SK-N-SH treated with all-trans-retinoic acid at 6 μM for 48 hours (cell line): ENCODE data around the gene SNAPC4.

Experiments
- ATAC-seq: fragments of 200-7000 bp; cut with Tn5 transposase; 3 replicates; pipeline ENCODE4 v1.9.1; 2020; ENCODE audit warnings: mild to moderate bottlenecking, moderate library complexity
- ARNTL ChIP-seq: fragments of 450-650 bp; formaldehyde crosslinking; IDR thresholded peaks from 2 replicates; pipeline ENCODE4 v1.5.0; 2020; ENCODE audit warnings: low read depth, mild to moderate bottlenecking, moderate library complexity, borderline replicate concordance
- BACH2 ChIP-seq: fragments of 250-450 bp; sonication (Bioruptor Pico); IDR thresholded peaks from 2 replicates; pipeline ENCODE4 v1.9.0; 2021; ENCODE audit warnings: mild to moderate bottlenecking, borderline replicate concordance
- CSDC2 ChIP-seq: fragments of 250-450 bp; sonication (Bioruptor Pico); IDR thresholded peaks from 2 replicates; pipeline ENCODE4 v1.5.0; 2020; ENCODE audit warnings: mild to moderate bottlenecking, moderate library complexity
- CSRNP3 ChIP-seq: fragments of 250-450 bp; sonication (Bioruptor Pico); IDR thresholded peaks from 2 replicates; pipeline ENCODE4 v1.5.1; 2021; ENCODE audit warnings: mild to moderate bottlenecking, moderate library complexity
- ESRRG ChIP-seq: fragments of 250-450 bp; sonication (Bioruptor Pico); IDR thresholded peaks from 2 replicates; pipeline ENCODE4 v1.6.1; 2021; ENCODE audit warnings: mild to moderate bottlenecking
- GLIS3 ChIP-seq: fragments of 250-450 bp; sonication (Bioruptor Pico); IDR thresholded peaks from 2 replicates; pipeline ENCODE4 v1.5.0; 2020; ENCODE audit warnings: mild to moderate bottlenecking, moderate library complexity
- ISL1 ChIP-seq: fragments of 250-450 bp; sonication (Bioruptor Pico); IDR thresholded peaks from 2 replicates; pipeline ENCODE4 v2.1.2; 2022; ENCODE audit warnings: mild to moderate bottlenecking, moderate library complexity
- OSR1 ChIP-seq: fragments of 250-450 bp; sonication (Bioruptor Pico); IDR thresholded peaks from 2 replicates; pipeline ENCODE4 v1.8.0; 2022; ENCODE audit warnings: moderate library complexity, mild to moderate bottlenecking, inconsistent platforms
- PATZ1 ChIP-seq: fragments of 250-450 bp; sonication (Bioruptor Pico); IDR thresholded peaks from 2 replicates; pipeline ENCODE4 v1.8.0; 2020; ENCODE audit warnings: mild to moderate bottlenecking, moderate library complexity, borderline replicate concordance
- POU6F1 ChIP-seq: fragments of 250-450 bp; sonication (Bioruptor Pico); IDR thresholded peaks from 2 replicates; pipeline ENCODE4 v1.8.0; 2021; ENCODE audit warnings: low read depth, mild to moderate bottlenecking, moderate library complexity, borderline replicate concordance
- PPARA ChIP-seq: fragments of 250-450 bp; sonication (Bioruptor Pico); IDR thresholded peaks from 2 replicates; pipeline ENCODE4 v1.5.0; 2020; ENCODE audit warnings: mild to moderate bottlenecking, borderline replicate concordance
- RARB ChIP-seq: fragments of 250-450 bp; sonication (Bioruptor Pico); IDR thresholded peaks from 2 replicates; pipeline ENCODE4 v1.8.0; 2021; ENCODE audit warnings: mild to moderate bottlenecking, moderate library complexity
- SNAI2 ChIP-seq: fragments of 250-450 bp; sonication (Bioruptor Pico); IDR thresholded peaks from 2 replicates; pipeline ENCODE4 v1.5.0; 2020; ENCODE audit warnings: mild to moderate bottlenecking, moderate library complexity
- TCF4 ChIP-seq: fragments of 250-450 bp; sonication (Bioruptor Pico); IDR thresholded peaks from 2 replicates; pipeline ENCODE4 v1.8.0; 2021; ENCODE audit warnings: mild to moderate bottlenecking, moderate library complexity, borderline replicate concordance
- TOX ChIP-seq: fragments of 250-450 bp; sonication (Bioruptor Pico); IDR thresholded peaks from 2 replicates; pipeline ENCODE4 v1.8.0; 2021; ENCODE audit warnings: mild to moderate bottlenecking, moderate library complexity, borderline replicate concordance
- TSHZ2 ChIP-seq: fragments of 250-450 bp; sonication (Bioruptor Pico); IDR thresholded peaks from 2 replicates; pipeline ENCODE4 v1.5.0; 2020; ENCODE audit warnings: mild to moderate bottlenecking, moderate library complexity
- ZC3H10 ChIP-seq: fragments of 250-450 bp; sonication (Bioruptor Pico); IDR thresholded peaks from 2 replicates; pipeline ENCODE4 v1.5.1; 2021; ENCODE audit warnings: mild to moderate bottlenecking, moderate library complexity
- ZFP3 ChIP-seq: fragments of 250-450 bp; sonication (Bioruptor Pico); IDR thresholded peaks from 2 replicates; pipeline ENCODE4 v1.5.0; 2020; ENCODE audit warnings: mild to moderate bottlenecking, moderate library complexity
- ZFP30 ChIP-seq: fragments of 450-650 bp; formaldehyde crosslinking; IDR thresholded peaks from 2 replicates; pipeline ENCODE4 v1.5.0; 2022; ENCODE audit warnings: mild to moderate bottlenecking, moderate library complexity
- ZNF565 ChIP-seq: fragments of 450-650 bp; formaldehyde crosslinking; conservative IDR thresholded peaks from 2 replicates; pipeline ENCODE4 v1.5.0; 2020; ENCODE audit warnings: low read depth, mild to moderate bottlenecking, moderate library complexity
- ZNF8 ChIP-seq: fragments of 450-650 bp; formaldehyde crosslinking; IDR thresholded peaks from 2 replicates; pipeline ENCODE4 v1.5.0; 2020; ENCODE audit warnings: mild to moderate bottlenecking, moderate library complexity

Gene SNAPC4

GRCh38 chr9:136368190-136368589 is 31.8 kb downstream of the SNAPC4 start:
- TF ChIP-seq CSRNP3 (CRISPR knock-in tag) (no peak), GLIS3 (CRISPR knock-in tag) (no peak), ZFP3 (CRISPR knock-in tag) (no peak), RARB (no peak), BACH2 (no peak), ARNTL (CRISPR knock-in tag) (no peak), PPARA (CRISPR knock-in tag) (no peak), ZNF565 (no peak), ZNF8 (CRISPR knock-in tag) (no peak)
- ATAC-seq, result no peak

GRCh38 chr9:136367296-136368145 is 32.4 kb downstream of the SNAPC4 start:
- no peak for TF ChIP-seq ISL1 (CRISPR knock-in tag)
- no peak for TF ChIP-seq ESRRG (CRISPR knock-in tag)
- no peak for TF ChIP-seq ZC3H10
- no peak for TF ChIP-seq TCF4 (CRISPR knock-in tag)
- TF ChIP-seq POU6F1 (CRISPR knock-in tag), result no peak
- TF ChIP-seq, all 23 proteins: peak for 0
- ATAC-seq, result no peak

GRCh38 chr9:136366826-136367225 is 33.1 kb downstream of the SNAPC4 start:
- no peak for TF ChIP-seq ISL1 (CRISPR knock-in tag)
- TF ChIP-seq CSDC2 (CRISPR knock-in tag), result no peak
- no peak for TF ChIP-seq RARB
- no peak for TF ChIP-seq ZNF565
- no peak for TF ChIP-seq BACH2
- no peak for TF ChIP-seq PPARA (CRISPR knock-in tag)
- no peak for TF ChIP-seq POU6F1 (CRISPR knock-in tag)
- TF ChIP-seq TOX (CRISPR knock-in tag), result no peak
- TF ChIP-seq GLIS3 (CRISPR knock-in tag), result no peak
- no peak for TF ChIP-seq ZNF8 (CRISPR knock-in tag)
- TF ChIP-seq PATZ1 (CRISPR knock-in tag), result no peak
- no peak for TF ChIP-seq ESRRG (CRISPR knock-in tag)
- TF ChIP-seq SNAI2 (CRISPR knock-in tag), result no peak
- TF ChIP-seq ARNTL (CRISPR knock-in tag), result no peak
- no peak for TF ChIP-seq CSRNP3 (CRISPR knock-in tag)
- ATAC-seq, result no peak

- ATAC-seq, result no peak
- no peak for TF ChIP-seq RARB
- TF ChIP-seq ESRRG (CRISPR knock-in tag), result no peak
- no peak for TF ChIP-seq OSR1 (CRISPR knock-in tag)
- TF ChIP-seq GLIS3 (CRISPR knock-in tag), result no peak
- TF ChIP-seq CSDC2 (CRISPR knock-in tag), result no peak
- no peak for TF ChIP-seq SNAI2 (CRISPR knock-in tag)
- no peak for TF ChIP-seq ISL1 (CRISPR knock-in tag)
- no peak for TF ChIP-seq TSHZ2
- TF ChIP-seq ZFP30 (CRISPR knock-in tag), result no peak
- TF ChIP-seq ZFP3 (CRISPR knock-in tag), result no peak
- TF ChIP-seq ZNF565, result no peak
- no peak for TF ChIP-seq PPARA (CRISPR knock-in tag)
- TF ChIP-seq CSRNP3 (CRISPR knock-in tag), result no peak
Observed at GRCh38 chr9:136365775-136366222, 34.2 kb downstream of the SNAPC4 start.
